Measurements from ENCODE around the gene LPP.

LPP gene

DNA sequence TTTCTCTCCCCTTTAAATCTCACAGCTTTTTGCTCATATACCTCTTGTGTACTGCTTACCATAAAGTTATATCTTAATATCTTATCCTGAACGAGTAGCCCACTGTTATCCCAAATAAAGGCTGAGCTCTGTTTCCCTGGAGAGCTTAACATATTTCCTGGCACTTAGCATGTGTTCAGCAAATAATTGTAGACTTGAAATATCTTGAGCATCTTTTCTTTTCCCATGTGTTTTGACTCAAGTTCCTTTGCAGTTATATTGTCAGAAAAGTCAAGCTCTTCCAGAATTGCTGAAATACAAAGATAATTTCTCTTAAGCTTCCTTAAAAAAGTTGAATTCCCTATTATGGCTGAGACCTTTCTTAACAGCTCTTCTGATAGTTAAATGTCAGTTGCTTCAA is 150.5 kb downstream of the LPP start:
- no peak for DNase-seq (ENCODE audit: low read depth)

DNA sequence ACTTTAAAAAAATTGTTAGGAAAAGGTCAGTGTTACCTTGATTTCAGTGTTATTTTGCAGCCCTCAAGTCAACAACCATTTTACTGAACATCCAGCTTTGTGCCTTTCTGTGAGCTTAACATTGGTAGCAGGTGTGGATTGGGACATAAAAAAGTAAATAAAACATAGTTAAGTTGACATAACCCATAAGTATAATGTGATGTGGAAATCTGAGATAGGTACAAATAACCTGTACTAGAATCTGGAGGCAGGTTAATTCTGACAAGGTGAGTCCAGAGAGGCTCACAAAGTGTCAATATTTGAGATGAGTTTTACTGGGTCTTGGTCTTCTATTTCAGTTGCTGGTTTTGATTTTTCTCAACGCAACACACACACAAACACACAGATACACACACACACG is 151.3 kb downstream of the LPP start:
- no peak for DNase-seq (ENCODE audit: low read depth)

DNA sequence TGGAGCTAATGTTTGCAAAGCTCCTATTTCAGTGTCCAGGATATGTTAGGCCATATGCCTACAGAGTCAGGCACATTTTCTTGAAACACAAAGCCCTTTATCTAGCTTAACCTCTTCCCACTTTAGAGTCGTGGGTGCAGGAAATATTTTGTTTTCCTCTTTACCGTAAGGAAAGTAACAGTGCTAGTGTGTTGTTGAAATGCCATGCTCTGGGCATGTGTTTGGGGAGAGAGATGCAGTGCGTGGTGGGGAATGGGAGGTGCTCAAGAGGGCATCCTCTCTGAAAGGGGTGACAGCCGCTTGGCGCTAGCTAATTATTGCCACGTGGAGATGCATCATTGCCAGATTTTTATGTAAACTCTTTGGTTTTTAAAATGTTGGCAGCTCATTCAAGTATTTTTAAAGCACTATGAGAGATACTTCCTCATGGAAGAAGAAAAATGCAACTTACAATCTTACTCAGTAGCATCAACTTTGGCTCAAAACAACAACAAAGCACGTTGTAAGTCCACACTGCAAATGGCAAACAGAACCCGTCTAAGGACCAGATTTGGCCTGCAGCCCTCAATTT is 152.6 kb downstream of the LPP start:
- DNase-seq (ENCODE audit: low read depth), result no peak

DNA sequence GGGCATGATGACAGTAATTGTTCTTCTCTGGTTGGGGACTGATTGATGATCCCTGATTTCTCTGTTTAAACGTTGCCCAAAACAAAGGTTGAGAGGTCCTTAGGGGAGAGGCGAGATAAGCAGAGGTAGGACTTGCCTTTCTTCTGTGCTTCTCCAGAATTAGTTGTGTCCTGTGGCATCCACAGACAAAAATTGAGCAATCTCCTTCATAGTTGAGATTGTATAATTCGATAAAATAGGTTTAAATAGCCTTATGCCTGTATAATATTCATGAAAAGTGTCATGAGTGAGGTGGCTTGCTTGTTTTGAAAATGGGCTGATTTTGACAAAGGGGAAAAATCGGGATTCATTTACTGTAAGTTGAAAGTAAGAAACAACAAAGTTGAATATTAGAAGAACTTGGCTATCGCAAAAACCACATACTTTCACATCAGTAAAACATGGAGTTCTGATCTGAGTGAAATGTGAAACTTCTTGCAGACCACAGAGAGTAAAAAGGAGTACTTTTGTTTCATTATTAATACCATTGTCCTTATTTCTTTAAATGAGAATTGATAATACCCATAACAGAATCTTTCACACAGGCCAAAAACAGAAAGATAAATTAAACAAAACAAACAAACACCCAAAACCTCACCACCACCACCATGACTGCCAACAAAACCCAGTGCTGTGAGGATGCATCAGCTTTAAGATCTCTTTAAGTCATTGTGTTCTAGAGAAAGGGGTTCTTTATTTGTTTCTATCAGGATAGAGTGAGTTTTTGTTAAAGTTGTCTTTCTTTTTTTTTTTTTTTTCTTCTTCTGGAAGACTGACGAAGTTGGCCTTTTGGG is 155.7 kb downstream of the LPP start:
- no peak for DNase-seq (ENCODE audit: low read depth)

- DNase-seq (ENCODE audit: low read depth), result no peak
These were observed 156.3 kb downstream of the LPP start for GRCh38 chr3:188310270-188310710.

GRCh38 chr3:188315553-188315952 is 161.6 kb downstream of the LPP start:
- DNase-seq (ENCODE audit: low read depth), result no peak

- no peak for DNase-seq (ENCODE audit: low read depth)
These were observed 162.2 kb downstream of the LPP start for GRCh38 chr3:188316021-188316722.

DNA sequence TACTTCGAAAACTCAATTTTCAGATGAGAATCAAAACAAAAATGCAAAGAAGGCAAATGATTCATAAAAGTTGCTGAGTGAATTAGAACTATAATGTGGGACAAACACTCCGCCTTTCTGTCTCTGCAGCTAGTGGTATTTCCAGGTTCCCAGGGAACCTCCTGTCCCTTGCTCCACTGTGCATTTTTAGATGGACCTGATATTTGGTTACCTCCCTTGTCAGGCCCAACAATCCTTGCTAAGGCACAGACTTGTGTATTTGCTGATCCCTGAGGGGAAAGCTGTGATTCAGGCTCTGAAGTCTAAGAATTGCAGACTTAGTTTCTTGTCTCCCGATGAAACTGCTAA is 162.7 kb downstream of the LPP start:
- DNase-seq (ENCODE audit: low read depth), result no peak

GRCh38 chr3:188319569-188319968 is 165.6 kb downstream of the LPP start:
- no peak for DNase-seq (ENCODE audit: low read depth)

GRCh38 chr3:188320757-188321156 is 166.8 kb downstream of the LPP start:
- DNase-seq (ENCODE audit: low read depth), result no peak

DNA sequence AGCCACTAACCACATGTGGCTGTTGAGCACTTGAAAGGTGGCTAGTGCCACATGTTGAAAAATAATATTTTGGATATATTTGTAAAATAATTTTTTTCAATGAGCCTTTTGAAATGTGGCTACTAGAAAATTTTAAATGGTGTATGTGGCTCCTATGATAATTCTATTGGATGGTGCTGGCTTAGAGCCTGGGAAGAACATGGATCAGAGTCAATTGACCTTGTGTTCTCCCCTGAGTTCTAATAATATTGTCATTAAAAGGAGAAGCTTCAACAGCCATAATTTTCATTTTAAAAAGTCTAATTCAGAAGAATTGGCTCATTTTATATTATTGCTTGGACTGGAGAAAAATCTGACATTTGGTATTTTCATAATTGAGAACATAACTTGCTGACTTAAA is 167.3 kb downstream of the LPP start:
- no peak for DNase-seq (ENCODE audit: low read depth)

DNA sequence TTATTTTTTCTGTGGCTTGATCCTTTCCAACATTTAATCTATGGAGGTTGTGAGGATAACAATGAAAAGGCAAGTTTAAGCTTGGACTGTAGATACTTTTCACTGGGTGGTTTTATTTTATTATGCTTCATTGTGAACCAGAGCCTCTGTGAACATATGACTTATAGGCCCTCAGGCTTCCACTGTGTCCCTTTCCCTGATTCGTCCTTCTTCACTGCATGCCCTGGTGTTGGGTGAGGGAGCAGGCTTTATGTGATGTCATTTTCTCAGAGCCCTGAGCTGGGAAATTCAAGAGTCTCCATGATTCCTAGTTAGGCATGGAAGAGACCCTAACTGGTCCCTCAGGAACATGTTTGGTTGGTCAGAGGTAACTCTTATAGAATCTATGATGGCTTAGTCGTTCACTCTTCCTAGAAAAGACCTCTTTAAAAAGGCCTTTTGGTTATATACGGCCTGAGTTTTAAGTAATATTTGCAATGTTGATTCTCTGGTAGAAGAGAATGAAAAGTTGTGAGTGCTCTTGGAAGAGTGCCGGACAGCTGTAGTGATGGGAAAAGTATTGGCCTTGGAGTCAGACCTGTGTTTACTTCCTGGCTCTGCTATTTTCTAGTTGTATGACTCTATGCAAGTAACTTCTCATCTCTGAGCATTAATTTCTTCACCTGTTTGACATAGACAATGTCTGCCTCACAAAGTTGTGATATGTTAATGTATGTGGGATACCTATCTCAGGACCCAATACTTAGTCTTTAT is 168.4 kb downstream of the LPP start:
- no peak for DNase-seq (ENCODE audit: low read depth)

- no peak for DNase-seq (ENCODE audit: low read depth)
These were observed 169.3 kb downstream of the LPP start for GRCh38 chr3:188323067-188323842.

DNA sequence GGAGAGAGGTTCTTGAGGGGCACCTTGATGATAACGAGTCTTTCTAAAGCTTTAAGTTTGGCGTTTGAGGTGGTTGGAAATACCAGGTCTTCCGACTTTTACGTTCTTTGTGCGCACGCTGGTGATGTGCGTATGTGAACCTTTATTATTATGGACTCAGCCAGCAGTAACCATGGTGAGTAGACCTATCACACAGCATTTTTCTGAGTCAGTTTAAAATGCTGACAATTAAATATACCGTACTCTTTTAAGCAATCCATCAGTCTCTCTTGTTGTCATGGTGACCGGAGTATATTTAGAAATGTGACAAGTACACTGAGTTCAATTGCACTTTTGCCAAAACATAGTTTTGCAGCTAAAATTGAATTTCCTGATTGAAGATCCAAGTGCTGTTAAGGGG is 172.2 kb downstream of the LPP start:
- DNase-seq (ENCODE audit: low read depth), result no peak

- DNase-seq (ENCODE audit: low read depth), result no peak
These were observed 173.0 kb downstream of the LPP start for GRCh38 chr3:188326968-188327367.

DNA sequence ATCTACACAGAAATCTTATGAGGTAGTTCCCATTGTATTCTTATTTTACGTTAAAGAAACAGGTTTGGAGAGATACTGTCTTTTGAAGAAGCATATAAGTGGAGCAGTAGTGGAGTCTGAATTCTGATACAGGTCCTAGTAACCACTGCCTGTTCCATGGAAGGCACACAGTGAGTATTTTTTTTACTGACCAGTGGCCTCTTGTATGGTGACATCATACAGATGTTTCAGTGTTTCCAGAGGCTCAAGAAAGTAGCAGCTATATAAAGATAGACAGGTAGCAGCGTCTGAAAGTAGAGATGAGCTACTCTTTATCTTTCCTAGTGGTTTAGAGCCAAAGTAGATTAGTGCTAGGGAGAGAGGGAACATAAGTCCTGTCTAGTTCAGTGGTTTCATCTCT is 173.5 kb downstream of the LPP start:
- no peak for DNase-seq (ENCODE audit: low read depth)

GRCh38 chr3:188330138-188330537 is 176.2 kb downstream of the LPP start:
- DNase-seq (ENCODE audit: low read depth), result no peak

- no peak for DNase-seq (ENCODE audit: low read depth)
These were observed 177.2 kb downstream of the LPP start for GRCh38 chr3:188331166-188331565.

- no peak for DNase-seq (ENCODE audit: low read depth)
These were observed 178.1 kb downstream of the LPP start for GRCh38 chr3:188332085-188332484.

GRCh38 chr3:188335656-188336055 is 181.7 kb downstream of the LPP start:
- DNase-seq (ENCODE audit: low read depth), result no peak

- DNase-seq (ENCODE audit: low read depth), result no peak
These were observed 182.2 kb downstream of the LPP start for GRCh38 chr3:188336178-188336577.

- DNase-seq (ENCODE audit: low read depth), result no peak
These were observed 183.3 kb downstream of the LPP start for GRCh38 chr3:188337232-188337631.

Measured in stimulated activated CD8-positive, alpha-beta memory T cell treated with anti-CD3 and anti-CD28 coated beads, Interleukin-12 subunit alpha, Interleukin-12 subunit beta, amount 100 ng/mL, for 4 hours (primary cell).